ENCODE results near the gene BCL2A1. TPM values are rescaled to one million over a fixed set of nuclear protein-coding genes. Genes with fewer than 3 reads are reported as not detected.
"Not testable (repeated sequence)": the region's sequence is repeated elsewhere in the genome, so short reads cannot be mapped to it uniquely, and the experiment has no call there.

Gene BCL2A1
- total RNA-seq, 1 donor from 2014 or later = 95.0 TPM

DNA sequence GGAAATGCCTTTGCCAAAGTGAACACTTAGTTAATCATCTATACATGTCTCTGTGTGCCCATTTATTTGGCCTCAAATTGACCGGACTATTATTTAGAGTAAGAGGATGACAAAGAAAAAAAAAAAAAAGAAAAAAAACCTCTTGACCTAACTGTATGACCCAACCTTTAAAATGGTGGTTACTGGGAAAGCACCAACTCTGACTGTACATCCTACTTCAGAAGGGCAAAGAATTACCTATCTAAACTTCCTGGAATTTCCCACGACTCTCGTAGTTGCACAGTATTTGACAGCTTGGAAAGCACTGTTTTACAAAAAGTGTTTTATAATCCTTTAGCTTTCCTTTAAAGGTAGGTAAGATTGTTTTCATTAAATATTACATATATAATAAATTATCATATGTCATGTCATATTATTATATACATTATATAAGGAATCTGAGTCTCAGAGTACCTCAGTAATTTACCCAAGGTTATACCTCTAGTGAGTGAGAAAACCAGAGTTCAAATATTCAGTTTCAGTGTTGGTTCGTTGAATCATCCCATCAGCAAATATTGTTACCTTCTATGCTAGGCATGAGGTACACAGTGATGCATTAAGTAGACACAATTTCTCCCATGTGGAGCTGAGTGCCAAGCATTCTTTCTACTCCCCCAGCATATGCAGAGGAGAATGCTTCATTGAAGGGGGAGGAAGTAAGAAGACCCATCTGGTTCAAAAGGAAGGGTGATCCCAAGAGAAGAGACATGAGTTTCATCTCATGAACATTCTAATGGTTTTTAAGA is 5.0 kb downstream of the BCL2A1 start:
- DNase-seq (ENCODE audit: low spot score) = peak; percentile 21
- peaks cover 41% of the 10 kb centered on the region for H3K36me3 Mint-ChIP-seq (ENCODE audit: low read depth)
- peak overlapping the region; percentile 98 for H3K27ac Mint-ChIP-seq
- H3K27me3 Mint-ChIP-seq (ENCODE audit: insufficient read depth) = no peaks in the 10 kb centered on the region
- intact Hi-C loops (cut with micrococcal nuclease) = no loop called here
- peaks cover 5% of the 10 kb centered on the region for H3K9me3 Mint-ChIP-seq
- H3K4me1 Mint-ChIP-seq (ENCODE audit: low read depth) = peaks cover 54% of the 10 kb centered on the region
- H3K4me3 Mint-ChIP-seq = peak overlapping the region; percentile 87

DNA sequence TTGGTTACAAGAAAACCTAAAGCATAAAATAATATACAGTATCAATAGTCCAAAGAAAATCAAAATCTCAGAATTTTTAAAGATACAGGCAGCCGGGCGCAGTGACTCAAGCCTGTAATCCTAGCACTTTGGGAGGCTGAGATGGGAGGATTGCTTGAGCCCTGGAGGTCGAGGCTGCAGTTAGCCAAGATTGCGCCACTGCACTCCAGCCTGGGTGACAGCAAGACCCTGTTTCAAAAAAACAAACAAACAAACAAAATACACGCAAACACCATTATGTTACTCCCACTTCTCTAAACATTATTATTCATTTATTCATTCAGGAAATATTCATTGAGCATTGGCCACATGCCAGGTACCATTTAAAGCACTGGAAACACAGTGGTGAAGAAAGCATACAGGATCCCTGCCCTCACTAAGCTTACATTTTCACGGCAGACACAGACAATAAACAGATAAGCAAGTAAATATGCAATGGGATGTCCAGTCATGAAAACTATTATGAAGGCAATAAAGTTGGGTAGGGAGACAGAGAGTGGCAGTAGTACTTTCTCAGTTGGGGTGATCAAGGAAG is 6.7 kb downstream of the BCL2A1 start:
- no peaks in the 10 kb centered on the region for H3K27me3 Mint-ChIP-seq (ENCODE audit: insufficient read depth)
- H3K36me3 Mint-ChIP-seq (ENCODE audit: low read depth) = peaks cover 44% of the 10 kb centered on the region
- intact Hi-C loops (cut with micrococcal nuclease) = no loop called here
- H3K9me3 Mint-ChIP-seq = peaks cover 5% of the 10 kb centered on the region
- peak overlapping the region; percentile 80 for H3K27ac Mint-ChIP-seq
- DNase-seq (ENCODE audit: low spot score) = no peak
- peak overlapping the region; percentile 69 for H3K4me3 Mint-ChIP-seq
- peaks cover 53% of the 10 kb centered on the region for H3K4me1 Mint-ChIP-seq (ENCODE audit: low read depth)

GRCh38 chr15:79962921-79963320 is 8.1 kb downstream of the BCL2A1 start:
- H3K9me3 Mint-ChIP-seq; H3K27me3 Mint-ChIP-seq (ENCODE audit: insufficient read depth); H3K4me3 Mint-ChIP-seq; H3K27ac Mint-ChIP-seq; DNase-seq (ENCODE audit: low spot score); intact Hi-C loops (cut with micrococcal nuclease): not testable (repeated sequence)
- peaks cover 38% of the 10 kb centered on the region for H3K36me3 Mint-ChIP-seq (ENCODE audit: low read depth)
- H3K4me1 Mint-ChIP-seq (ENCODE audit: low read depth) = peaks cover 49% of the 10 kb centered on the region

DNA sequence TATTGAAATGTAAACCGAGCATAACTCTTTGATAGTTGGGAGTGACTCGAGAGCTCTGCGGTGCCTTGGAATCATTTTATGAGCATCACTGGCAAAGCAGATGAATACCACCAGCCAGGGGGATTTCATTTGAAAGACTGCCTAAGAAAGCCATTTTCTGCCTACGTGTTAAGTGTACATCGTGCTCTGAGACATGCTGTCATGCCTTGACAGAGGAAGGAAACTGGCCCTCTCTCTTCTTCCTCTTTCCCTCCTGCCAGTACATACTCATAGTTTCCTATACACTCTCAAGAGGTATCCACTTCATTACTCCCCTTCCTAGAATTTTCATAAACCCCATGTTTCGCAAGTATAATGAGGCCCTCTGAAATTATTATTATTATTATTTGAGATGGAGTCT is 8.8 kb downstream of the BCL2A1 start:
- Mint-ChIP-seq H3K27me3 (ENCODE audit: insufficient read depth) (no peaks in the 10 kb centered on the region), H3K36me3 (ENCODE audit: low read depth) (peaks cover 36% of the 10 kb centered on the region), H3K9me3 (peaks cover 5% of the 10 kb centered on the region), H3K4me3 (no peak overlapping the region), H3K27ac (peak overlapping the region; percentile 51), H3K4me1 (ENCODE audit: low read depth) (peaks cover 48% of the 10 kb centered on the region)
- intact Hi-C loops (cut with micrococcal nuclease) = no loop called here
- DNase-seq (ENCODE audit: low spot score) = no peak

- intact Hi-C loops (cut with micrococcal nuclease) = no loop called here
- Mint-ChIP-seq H3K27ac (no peak overlapping the region), H3K36me3 (ENCODE audit: low read depth) (peaks cover 31% of the 10 kb centered on the region), H3K9me3 (peaks cover 5% of the 10 kb centered on the region), H3K4me1 (ENCODE audit: low read depth) (peaks cover 39% of the 10 kb centered on the region), H3K27me3 (ENCODE audit: insufficient read depth) (no peaks in the 10 kb centered on the region), H3K4me3 (no peak overlapping the region)
- no peak for DNase-seq (ENCODE audit: low spot score)
These were observed 10.3 kb downstream of the BCL2A1 start for GRCh38 chr15:79960502-79961212.

DNA sequence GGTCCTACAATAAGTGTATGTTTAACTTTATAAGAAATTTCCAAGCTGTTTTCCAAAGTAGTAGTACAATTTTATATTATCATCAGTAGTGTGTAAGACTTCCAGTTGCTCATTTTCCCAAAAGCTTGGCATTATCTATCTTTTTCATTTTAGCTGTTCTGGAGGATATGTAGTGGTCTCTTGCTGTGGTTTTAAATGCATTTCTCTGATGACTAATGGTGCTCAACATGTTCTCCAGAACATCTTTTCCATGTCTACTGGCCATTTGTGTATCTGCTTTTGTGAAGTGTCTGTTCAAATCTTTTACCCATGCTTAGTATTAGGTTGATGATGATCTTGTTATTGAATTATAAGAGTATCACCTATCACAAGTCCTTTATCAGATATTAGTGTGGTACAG is 13.3 kb downstream of the BCL2A1 start:
- DNase-seq (ENCODE audit: low spot score) = no peak
- intact Hi-C loops (cut with micrococcal nuclease) = no loop called here
- H3K4me3 Mint-ChIP-seq = no peak overlapping the region
- H3K27ac Mint-ChIP-seq = no peak overlapping the region
- H3K4me1 Mint-ChIP-seq (ENCODE audit: low read depth) = peaks cover 43% of the 10 kb centered on the region
- peaks cover 16% of the 10 kb centered on the region for H3K36me3 Mint-ChIP-seq (ENCODE audit: low read depth)
- no peaks in the 10 kb centered on the region for H3K9me3 Mint-ChIP-seq
- no peaks in the 10 kb centered on the region for H3K27me3 Mint-ChIP-seq (ENCODE audit: insufficient read depth)

- H3K27me3 Mint-ChIP-seq (ENCODE audit: insufficient read depth) = no peaks in the 10 kb centered on the region
These were observed 14.5 kb downstream of the BCL2A1 start for GRCh38 chr15:79956354-79956939.

GRCh38 chr15:79954661-79955060 is 16.3 kb downstream of the BCL2A1 start:
- H3K27ac Mint-ChIP-seq = no peak overlapping the region
- no peaks in the 10 kb centered on the region for H3K27me3 Mint-ChIP-seq (ENCODE audit: insufficient read depth)
- peaks cover 5% of the 10 kb centered on the region for H3K9me3 Mint-ChIP-seq
- intact Hi-C loops (cut with micrococcal nuclease) = no loop called here
- H3K36me3 Mint-ChIP-seq (ENCODE audit: low read depth) = peaks cover 5% of the 10 kb centered on the region
- no peak for DNase-seq (ENCODE audit: low spot score)
- no peak overlapping the region for H3K4me3 Mint-ChIP-seq
- H3K4me1 Mint-ChIP-seq (ENCODE audit: low read depth) = peaks cover 29% of the 10 kb centered on the region

More at GRCh38 chr15:79956354-79956939, 14.5 kb downstream of the BCL2A1 start:
- H3K9me3 Mint-ChIP-seq = peaks cover 5% of the 10 kb centered on the region
- no peak overlapping the region for H3K4me3 Mint-ChIP-seq
- H3K4me1 Mint-ChIP-seq (ENCODE audit: low read depth) = peaks cover 35% of the 10 kb centered on the region
- H3K27ac Mint-ChIP-seq = no peak overlapping the region
- peaks cover 13% of the 10 kb centered on the region for H3K36me3 Mint-ChIP-seq (ENCODE audit: low read depth)
- intact Hi-C loops (cut with micrococcal nuclease) = no loop called here
- no peak for DNase-seq (ENCODE audit: low spot score)

DNA sequence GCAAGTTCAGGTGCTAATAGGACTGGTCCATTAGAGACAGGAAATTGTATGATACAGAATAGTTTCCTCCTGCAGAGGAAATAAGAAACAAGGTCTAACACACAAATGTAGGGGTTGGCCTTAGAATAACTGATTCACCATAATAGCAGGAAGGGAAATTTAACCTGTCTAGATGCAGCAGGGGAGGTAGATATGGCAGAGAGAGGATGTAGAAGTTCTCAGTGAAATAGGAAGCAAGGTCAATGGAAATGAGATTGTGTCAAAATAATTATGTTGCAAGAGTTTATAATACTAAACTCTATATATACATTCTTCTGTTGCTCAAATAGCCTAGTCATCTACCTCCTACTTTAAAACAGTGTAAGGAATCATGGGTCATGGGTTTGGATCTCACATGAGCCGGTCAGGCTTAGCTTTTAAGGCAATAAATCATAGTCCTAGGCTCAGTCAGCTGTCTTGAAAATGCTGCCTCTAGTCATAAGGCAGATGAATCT is 17.0 kb downstream of the BCL2A1 start:
- no peak overlapping the region for H3K27ac Mint-ChIP-seq

DNA sequence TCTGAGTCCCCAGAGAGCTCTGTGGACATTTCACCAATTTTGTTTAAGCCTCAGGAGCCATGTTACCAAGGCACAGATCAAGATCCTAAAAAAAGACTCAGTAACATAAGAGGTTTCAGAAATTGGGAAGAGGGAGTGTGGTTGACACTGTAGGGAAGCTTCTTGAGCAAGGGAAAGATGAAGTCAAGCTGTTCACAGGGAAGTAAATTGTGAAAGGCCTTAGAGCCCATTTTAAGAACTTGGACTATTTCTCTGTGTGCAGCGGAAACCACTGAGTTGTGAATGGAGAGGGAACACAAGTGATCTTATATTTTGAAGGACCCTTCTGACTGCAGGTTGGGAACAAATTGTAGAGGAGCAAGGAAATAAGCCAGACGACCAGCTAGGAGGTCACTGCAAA is 18.7 kb downstream of the BCL2A1 start:
- Mint-ChIP-seq H3K4me3 (no peak overlapping the region), H3K27me3 (ENCODE audit: insufficient read depth) (no peaks in the 10 kb centered on the region), H3K9me3 (peaks cover 5% of the 10 kb centered on the region), H3K27ac (no peak overlapping the region), H3K36me3 (ENCODE audit: low read depth) (peaks cover 4% of the 10 kb centered on the region), H3K4me1 (ENCODE audit: low read depth) (peaks cover 32% of the 10 kb centered on the region)
- DNase-seq (ENCODE audit: low spot score) = no peak
- intact Hi-C loops (cut with micrococcal nuclease) = no loop called here

More for the DNA sequence above, 17.0 kb downstream of the BCL2A1 start:
- intact Hi-C loops (cut with micrococcal nuclease) = no loop called here
- Mint-ChIP-seq H3K9me3 (peaks cover 5% of the 10 kb centered on the region), H3K36me3 (ENCODE audit: low read depth) (peaks cover 5% of the 10 kb centered on the region), H3K27me3 (ENCODE audit: insufficient read depth) (no peaks in the 10 kb centered on the region), H3K4me1 (ENCODE audit: low read depth) (peaks cover 29% of the 10 kb centered on the region), H3K4me3 (no peak overlapping the region)
- no peak for DNase-seq (ENCODE audit: low spot score)

DNA sequence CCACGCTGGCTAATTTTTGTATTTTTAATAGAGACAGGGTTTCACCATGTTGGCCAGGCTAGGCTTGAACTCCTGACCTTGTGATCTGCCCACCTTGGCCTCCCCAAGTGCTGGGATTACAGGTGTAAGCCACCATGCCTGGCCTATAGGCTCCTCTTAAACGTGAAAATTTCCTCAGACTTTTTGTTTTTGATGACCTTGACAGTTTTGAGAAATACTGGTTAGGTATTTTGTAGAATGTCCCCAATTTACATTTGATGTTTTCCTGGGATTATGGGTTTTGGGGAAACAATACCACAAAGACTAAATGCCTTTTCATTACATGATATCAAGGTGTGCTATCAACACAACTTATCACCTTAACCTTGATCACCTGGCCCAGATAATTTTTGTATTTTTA is 20.7 kb downstream of the BCL2A1 start:
- H3K27me3 Mint-ChIP-seq (ENCODE audit: insufficient read depth) = peaks cover 2% of the 10 kb centered on the region
- no peak overlapping the region for H3K27ac Mint-ChIP-seq
- peaks cover 5% of the 10 kb centered on the region for H3K9me3 Mint-ChIP-seq
- H3K4me1 Mint-ChIP-seq (ENCODE audit: low read depth) = peaks cover 27% of the 10 kb centered on the region
- H3K4me3 Mint-ChIP-seq = no peak overlapping the region
- no peak for DNase-seq (ENCODE audit: low spot score)
- peaks cover 2% of the 10 kb centered on the region for H3K36me3 Mint-ChIP-seq (ENCODE audit: low read depth)
- intact Hi-C loops (cut with micrococcal nuclease) = no loop called here

GRCh38 chr15:79948761-79949160 is 22.2 kb downstream of the BCL2A1 start:
- Mint-ChIP-seq H3K27me3 (ENCODE audit: insufficient read depth) (peaks cover 2% of the 10 kb centered on the region), H3K4me3 (no peak overlapping the region), H3K27ac (no peak overlapping the region), H3K36me3 (ENCODE audit: low read depth) (peaks cover 2% of the 10 kb centered on the region), H3K9me3 (peaks cover 5% of the 10 kb centered on the region), H3K4me1 (ENCODE audit: low read depth) (peaks cover 27% of the 10 kb centered on the region)
- DNase-seq (ENCODE audit: low spot score) = no peak
- intact Hi-C loops (cut with micrococcal nuclease) = no loop called here
